Progenitor cell of endocrine pancreas (in vitro differentiated cells): ENCODE results near the gene ADAMTSL3. TPM values are rescaled to one million over a fixed set of nuclear protein-coding genes. Genes with fewer than 3 reads are reported as not detected.

Source experiments
- DNase-seq: peaks from one replicate; pipeline ENCODE4 v3.0.0; 2021; ENCODE audit warnings: low spot score; ENCODE audit not compliant: unreplicated experiment
- H3K27ac Mint-ChIP-seq: 2 replicates; pipeline ENCODE4 v1.8.0; 2021; ENCODE audit warnings: mild to moderate bottlenecking, moderate library complexity, mixed read lengths
- H3K27me3 Mint-ChIP-seq: 2 replicates; pipeline ENCODE4 v1.8.0; 2021; ENCODE audit warnings: mixed read lengths
- H3K36me3 Mint-ChIP-seq: 2 replicates; pipeline ENCODE4 v1.8.0; 2022; ENCODE audit warnings: mixed read lengths; ENCODE audit not compliant: insufficient read depth
- H3K4me1 Mint-ChIP-seq: 2 replicates; pipeline ENCODE4 v1.8.0; 2021; ENCODE audit warnings: low read depth, mixed read lengths
- H3K4me3 Mint-ChIP-seq: 2 replicates; pipeline ENCODE4 v1.8.0; 2021; ENCODE audit warnings: low read depth, mild to moderate bottlenecking, moderate library complexity, mixed read lengths
- H3K9me3 Mint-ChIP-seq: 2 replicates; pipeline ENCODE4 v1.8.0; 2021; ENCODE audit warnings: low read depth, mixed read lengths
- total RNA-seq: library from RNA; stranded (reverse); gene quantifications from 2 replicates; pipeline ENCODE4 v1.2.1, GENCODE V29; 2021
- TF ChIP-seq, protein P1 (sequence below): fragments of 200-600 bp; sonication (generic); IDR thresholded peaks from one replicate; pipeline ENCODE4 v1.5.0; 2021; ENCODE audit warnings: antibody characterized with exemption, mild to moderate bottlenecking; ENCODE audit not compliant: unreplicated experiment

The ADAMTSL3 gene
- total RNA-seq, 1 donor from 2014 or later: 0.24 TPM

DNA sequence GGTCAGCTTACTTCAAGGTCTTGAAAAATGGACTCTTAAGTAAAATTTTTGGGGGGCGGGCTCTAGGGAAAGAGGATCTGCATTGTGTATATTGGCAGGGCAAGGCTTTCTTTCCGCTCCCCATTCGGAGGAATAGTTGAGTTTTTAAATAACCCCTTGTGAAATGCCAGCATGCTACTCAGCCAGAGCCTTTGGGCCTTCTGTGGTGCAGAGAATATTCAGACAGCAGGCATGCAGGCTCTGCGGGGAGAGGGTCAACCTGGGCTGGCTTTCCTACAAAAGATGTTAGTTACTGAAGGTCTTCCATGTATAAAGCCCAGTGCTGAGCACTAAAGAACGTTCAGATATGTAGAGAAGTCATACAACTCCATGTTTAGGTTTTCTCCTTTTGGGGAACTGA, 40.6 kb downstream of the ADAMTSL3 start:
- TF ChIP-seq, protein P1, sequence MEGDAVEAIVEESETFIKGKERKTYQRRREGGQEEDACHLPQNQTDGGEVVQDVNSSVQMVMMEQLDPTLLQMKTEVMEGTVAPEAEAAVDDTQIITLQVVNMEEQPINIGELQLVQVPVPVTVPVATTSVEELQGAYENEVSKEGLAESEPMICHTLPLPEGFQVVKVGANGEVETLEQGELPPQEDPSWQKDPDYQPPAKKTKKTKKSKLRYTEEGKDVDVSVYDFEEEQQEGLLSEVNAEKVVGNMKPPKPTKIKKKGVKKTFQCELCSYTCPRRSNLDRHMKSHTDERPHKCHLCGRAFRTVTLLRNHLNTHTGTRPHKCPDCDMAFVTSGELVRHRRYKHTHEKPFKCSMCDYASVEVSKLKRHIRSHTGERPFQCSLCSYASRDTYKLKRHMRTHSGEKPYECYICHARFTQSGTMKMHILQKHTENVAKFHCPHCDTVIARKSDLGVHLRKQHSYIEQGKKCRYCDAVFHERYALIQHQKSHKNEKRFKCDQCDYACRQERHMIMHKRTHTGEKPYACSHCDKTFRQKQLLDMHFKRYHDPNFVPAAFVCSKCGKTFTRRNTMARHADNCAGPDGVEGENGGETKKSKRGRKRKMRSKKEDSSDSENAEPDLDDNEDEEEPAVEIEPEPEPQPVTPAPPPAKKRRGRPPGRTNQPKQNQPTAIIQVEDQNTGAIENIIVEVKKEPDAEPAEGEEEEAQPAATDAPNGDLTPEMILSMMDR: no peak
- Mint-ChIP-seq H3K4me3 (no peak overlapping the region), H3K4me1 (peaks cover 2% of the 10 kb centered on the region), H3K27me3 (peaks cover 5% of the 10 kb centered on the region), H3K9me3 (no peaks in the 10 kb centered on the region), H3K27ac (no peak overlapping the region), H3K36me3 (no peaks in the 10 kb centered on the region)
- no peak for DNase-seq

DNA sequence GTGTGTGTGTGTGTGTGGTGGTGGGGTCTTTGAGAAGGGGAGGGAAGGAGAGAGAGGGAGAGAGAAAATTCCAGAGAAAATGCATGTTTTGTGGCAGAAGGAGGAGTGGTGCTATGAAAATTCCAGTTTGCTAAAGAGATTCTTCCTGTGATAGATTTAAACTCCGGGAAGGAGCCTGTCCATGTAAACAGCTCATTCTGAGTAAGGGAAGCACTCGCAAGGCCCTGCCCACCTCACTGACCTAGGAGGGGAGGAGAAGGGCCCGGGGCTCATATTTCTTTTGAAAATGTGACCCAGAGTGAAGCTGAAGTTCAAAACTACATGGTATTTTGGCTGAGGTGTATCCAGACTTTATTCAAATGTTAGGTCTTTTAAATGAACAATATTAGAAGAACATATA, 41.3 kb downstream of the ADAMTSL3 start:
- H3K4me3 Mint-ChIP-seq: no peak overlapping the region
- H3K4me1 Mint-ChIP-seq: peaks cover 2% of the 10 kb centered on the region
- TF ChIP-seq, protein P1: no peak
- no peak overlapping the region for H3K27ac Mint-ChIP-seq
- H3K9me3 Mint-ChIP-seq: no peaks in the 10 kb centered on the region
- no peak for DNase-seq
- no peaks in the 10 kb centered on the region for H3K36me3 Mint-ChIP-seq
- H3K27me3 Mint-ChIP-seq: peaks cover 3% of the 10 kb centered on the region

DNA sequence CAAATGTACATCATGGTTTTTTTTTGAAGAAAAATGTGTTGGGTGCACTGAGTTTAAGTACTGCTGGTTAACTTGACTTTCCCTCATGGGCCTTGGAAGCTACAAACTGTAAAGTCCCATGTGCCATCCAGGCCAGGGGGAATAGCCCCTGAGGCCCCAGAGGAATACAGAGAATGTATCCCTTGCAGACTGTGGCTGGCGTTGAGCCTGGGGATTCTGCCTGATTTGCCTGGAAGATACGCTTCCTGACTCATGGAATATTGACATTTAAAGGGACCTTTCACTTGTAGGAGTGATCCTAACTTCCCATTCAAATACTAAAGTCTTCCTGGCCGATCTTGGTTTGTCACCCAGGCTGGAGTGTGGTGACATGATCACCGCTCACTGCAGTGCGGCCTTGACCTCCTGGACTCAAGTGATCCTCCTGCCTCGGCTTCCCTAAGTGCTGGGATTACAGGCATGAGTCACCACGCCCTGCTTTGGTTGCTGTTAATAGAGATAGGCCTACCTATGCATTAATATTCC, 42.0 kb downstream of the ADAMTSL3 start:
- Mint-ChIP-seq H3K27ac (no peak overlapping the region), H3K27me3 (no peaks in the 10 kb centered on the region), H3K4me1 (peaks cover 2% of the 10 kb centered on the region), H3K36me3 (no peaks in the 10 kb centered on the region), H3K4me3 (no peak overlapping the region), H3K9me3 (no peaks in the 10 kb centered on the region)
- no peak for DNase-seq
- TF ChIP-seq, protein P1: no peak

DNA sequence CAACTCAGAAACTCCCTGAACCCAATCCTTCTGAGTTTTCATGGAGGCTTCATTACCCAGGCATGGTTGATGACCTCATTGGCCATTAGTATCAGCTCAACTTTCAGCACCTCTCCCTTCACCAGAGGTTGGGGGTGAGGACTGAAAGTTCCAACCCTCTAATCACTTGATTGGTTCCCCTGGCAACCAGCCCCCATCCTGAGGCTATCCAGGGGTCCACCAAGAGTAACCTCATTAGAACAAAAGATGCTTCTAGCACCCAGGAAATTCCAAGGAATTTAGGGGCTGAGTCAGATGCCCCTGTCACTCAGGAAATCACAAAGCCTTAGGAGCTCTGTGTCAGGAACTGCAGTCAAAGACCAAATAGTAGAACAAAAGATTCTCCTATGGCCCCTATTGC, 43.8 kb downstream of the ADAMTSL3 start:
- H3K27me3 Mint-ChIP-seq: no peaks in the 10 kb centered on the region
- no peaks in the 10 kb centered on the region for H3K36me3 Mint-ChIP-seq
- H3K4me1 Mint-ChIP-seq: peaks cover 2% of the 10 kb centered on the region
- H3K27ac Mint-ChIP-seq: no peak overlapping the region
- no peaks in the 10 kb centered on the region for H3K9me3 Mint-ChIP-seq
- DNase-seq: no peak
- H3K4me3 Mint-ChIP-seq: no peak overlapping the region
- TF ChIP-seq, protein P1: no peak

DNA sequence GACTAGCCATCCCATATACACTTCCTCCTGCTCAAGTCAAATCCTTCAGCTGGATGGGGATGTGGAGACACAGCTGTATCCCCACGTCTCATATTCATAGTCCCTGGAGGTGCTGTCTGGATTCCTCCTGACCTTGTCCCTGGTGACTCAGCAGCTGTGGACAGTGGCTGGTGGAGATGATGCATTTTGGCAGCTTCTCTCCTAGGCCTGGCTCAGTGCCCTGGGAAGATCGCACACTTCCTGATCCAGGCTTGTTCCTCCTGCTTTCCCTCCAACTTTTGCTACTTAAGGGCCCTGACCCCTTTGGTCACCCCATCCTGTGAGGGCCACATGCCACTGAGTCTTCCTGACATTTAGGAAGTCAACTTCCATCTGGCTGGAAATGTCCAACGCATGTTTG, 44.4 kb downstream of the ADAMTSL3 start:
- Mint-ChIP-seq H3K36me3 (no peaks in the 10 kb centered on the region), H3K9me3 (no peaks in the 10 kb centered on the region), H3K27me3 (no peaks in the 10 kb centered on the region), H3K27ac (no peak overlapping the region), H3K4me1 (peaks cover 2% of the 10 kb centered on the region), H3K4me3 (no peak overlapping the region)
- DNase-seq: no peak
- TF ChIP-seq, protein P1: no peak
